IMR-90 (cell line): ENCODE measurements around the gene MRM2. TPM values are rescaled to one million over a fixed set of nuclear protein-coding genes. Genes with fewer than 3 reads are reported as not detected.

Experiments
- ATAC-seq: fragments of 200-7000 bp; cut with Tn5 transposase; 2 replicates; pipeline ENCODE4 v1.9.1; 2020; ENCODE audit warnings: low read depth, mild to moderate bottlenecking, moderate library complexity
- BruUV-seq: library from RNA; stranded (reverse); fragments of 400-500 nt; replicated peaks from 2 replicates; lab custom pipeline; 2021; lab: Mats Ljungman, UMichigan
- CTCF ChIA-PET: fragments of 300-600 bp; formaldehyde crosslinking; extraction: SDS; loops from one replicate; lab custom pipeline; 2021; ENCODE audit warnings: antibody characterized with exemption; lab: Yijun Ruan, JAX
- POLR2A ChIA-PET: fragments of 300-600 bp; sonication (Branson Sonifier 250); formaldehyde crosslinking; loops from one replicate; lab custom pipeline; 2022; ENCODE audit warnings: antibody characterized with exemption; ENCODE audit not compliant: unreplicated experiment; lab: Charles Lee
- DNase-seq: peaks from one replicate; pipeline ENCODE4 v3.0.0; 2013
- H2AFZ ChIP-seq: replicated peaks from 2 replicates; pipeline ENCODE3; 2013; ENCODE audit warnings: low read length, mild to moderate bottlenecking; ENCODE audit not compliant: poor library complexity
- H2AK5ac ChIP-seq: 2 replicates; pipeline ENCODE4 v1.6.1; 2013; ENCODE audit warnings: low read depth, low read length, inconsistent platforms
- H2AK9ac ChIP-seq: replicated peaks from 2 replicates; pipeline ENCODE3; 2013; ENCODE audit warnings: mild to moderate bottlenecking, low read depth, low read length, moderate library complexity; ENCODE audit not compliant: poor library complexity
- H2BK120ac ChIP-seq: 2 replicates; pipeline ENCODE4 v1.6.1; 2013; ENCODE audit warnings: low read depth, low read length, inconsistent platforms
- H2BK15ac ChIP-seq: 3 replicates; pipeline ENCODE4 v1.6.1; 2013; ENCODE audit warnings: low read depth, low read length, inconsistent platforms
- H2BK20ac ChIP-seq: 2 replicates; pipeline ENCODE4 v1.6.1; 2013; ENCODE audit warnings: low read depth, mild to moderate bottlenecking, inconsistent platforms, low read length, moderate library complexity
- H2BK5ac ChIP-seq: 2 replicates; pipeline ENCODE4 v1.6.1; 2013; ENCODE audit warnings: mild to moderate bottlenecking, low read depth, low read length, inconsistent platforms; ENCODE audit not compliant: poor library complexity, severe bottlenecking
- H3K14ac ChIP-seq: replicated peaks from 2 replicates; pipeline ENCODE4 v1.6.1; 2013; ENCODE audit warnings: low read depth, low read length, inconsistent platforms
- H3K18ac ChIP-seq: 2 replicates; pipeline ENCODE4 v1.6.1; 2013; ENCODE audit warnings: low read depth, low read length, control low read depth
- H3K23ac ChIP-seq: 2 replicates; pipeline ENCODE4 v1.6.1; 2013; ENCODE audit warnings: low read depth, low read length, inconsistent platforms
- H3K27ac ChIP-seq: 2 replicates; pipeline ENCODE4 v1.5.1; 2013; ENCODE audit warnings: mild to moderate bottlenecking, control low read depth, low read length; ENCODE audit not compliant: insufficient read depth
- H3K27me3 ChIP-seq: 2 replicates; pipeline ENCODE4 v1.6.1; 2013; ENCODE audit warnings: low read length; ENCODE audit not compliant: control insufficient read depth, insufficient read depth
- H3K36me3 ChIP-seq: 2 replicates; pipeline ENCODE4 v1.6.1; 2013; ENCODE audit warnings: low read length, mixed read lengths; ENCODE audit not compliant: control insufficient read depth, insufficient read depth
- H3K4ac ChIP-seq: 2 replicates; pipeline ENCODE4 v1.6.1; 2013; ENCODE audit warnings: low read depth, low read length, inconsistent platforms
- H3K4me1 ChIP-seq: 2 replicates; pipeline ENCODE4 v1.6.1; 2013; ENCODE audit warnings: low read length, mixed read lengths; ENCODE audit not compliant: control insufficient read depth, insufficient read depth
- H3K4me2 ChIP-seq: 2 replicates; pipeline ENCODE4 v1.6.1; 2013; ENCODE audit warnings: low read depth, mild to moderate bottlenecking, control low read depth, low read length, moderate library complexity
- H3K4me3 ChIP-seq: 2 replicates; pipeline ENCODE4 v1.5.1; 2013; ENCODE audit warnings: low read depth, mild to moderate bottlenecking, control low read depth, low read length, moderate library complexity; ENCODE audit not compliant: insufficient read depth
- H3K56ac ChIP-seq: 2 replicates; pipeline ENCODE4 v1.6.1; 2013; ENCODE audit warnings: low read length, inconsistent platforms; ENCODE audit not compliant: insufficient read depth; ENCODE audit errors: extremely low read depth
- H3K79me1 ChIP-seq, 2 experiments: 2 replicates each; pipeline ENCODE4 v1.6.1; 2013; ENCODE audit warnings: low read length in 2 of 2, inconsistent platforms in 1 of 2, low read depth in 1 of 2
- H3K9ac ChIP-seq: 2 replicates; pipeline ENCODE4 v1.6.1; 2013; ENCODE audit warnings: low read depth, low read length, control low read depth
- H3K9me1 ChIP-seq: 2 replicates; pipeline ENCODE4 v1.6.1; 2013; ENCODE audit warnings: low read length, inconsistent platforms; ENCODE audit not compliant: insufficient read depth
- H3K9me3 ChIP-seq: 2 replicates; pipeline ENCODE4 v1.6.1; 2013; ENCODE audit warnings: low read length; ENCODE audit not compliant: control insufficient read depth, insufficient read depth
- H4K20me1 ChIP-seq: 2 replicates; pipeline ENCODE4 v1.6.1; 2013; ENCODE audit warnings: low read length, inconsistent platforms; ENCODE audit not compliant: insufficient read depth
- H4K5ac ChIP-seq: 2 replicates; pipeline ENCODE4 v1.6.1; 2013; ENCODE audit warnings: mild to moderate bottlenecking, low read depth, low read length, control low read depth
- H4K8ac ChIP-seq, 2 experiments: 2 replicates each; pipeline ENCODE4 v1.6.1; 2013; ENCODE audit warnings: low read depth in 2 of 2, low read length in 2 of 2, control low read depth in 1 of 2, inconsistent platforms in 1 of 2
- H4K91ac ChIP-seq: 2 replicates; pipeline ENCODE4 v1.6.1; 2013; ENCODE audit warnings: low read depth, low read length, inconsistent platforms; ENCODE audit not compliant: insufficient read depth
- BHLHE40 ChIP-seq: fragments of 150-350 bp; IDR thresholded peaks from 2 replicates; pipeline ENCODE4 v1.6.1; 2016; ENCODE audit warnings: mild to moderate bottlenecking, low read depth, low read length
- CTCF ChIP-seq: conservative IDR thresholded peaks from 2 replicates; pipeline ENCODE4 v1.5.1; 2012; ENCODE audit warnings: mild to moderate bottlenecking, low read depth, low read length, improper control_type of control experiment
- MAFK ChIP-seq: IDR thresholded peaks from 2 replicates; pipeline ENCODE4 v1.6.1; 2012; ENCODE audit warnings: low read depth, low read length, improper control_type of control experiment
- MAZ ChIP-seq: IDR thresholded peaks from 2 replicates; pipeline ENCODE4 v1.6.1; 2012; ENCODE audit warnings: low read depth, mild to moderate bottlenecking, low read length, improper control_type of control experiment, moderate library complexity, borderline replicate concordance
- RAD21 ChIP-seq: IDR thresholded peaks from 2 replicates; pipeline ENCODE4 v1.6.1; 2012; ENCODE audit warnings: low read length, improper control_type of control experiment
- SMC3 ChIP-seq: fragments of 150-350 bp; IDR thresholded peaks from 2 replicates; pipeline ENCODE4 v1.6.1; 2016; ENCODE audit warnings: low read depth, mild to moderate bottlenecking, antibody characterized with exemption, low read length, moderate library complexity
- WGBS, 2 experiments: methylation state at CpG; one replicate each; pipeline versions ENCODE4 v1.1.5 to v1.1.7; 2013; ENCODE audit warnings: missing lambda C conversion rate in 2 of 2; ENCODE audit not compliant: insufficient read length in 1 of 2; ENCODE audit errors: extremely low coverage in 2 of 2; 5-methylcytosine and 5-hydroxymethylcytosine counted together
- dilution Hi-C: fragments of 300-500 bp; cut with HindIII; formaldehyde crosslinking; loops from one replicate; pipeline ENCODE4 v1.14.3; 2018; ENCODE audit warnings: low sequenced_read_pairs; ENCODE audit not compliant: unreplicated experiment
- in situ Hi-C: fragments of 300-500 bp; cut with MboI; formaldehyde crosslinking; loops from 3 replicates; pipeline ENCODE4 v1.14.3; 2019; ENCODE audit warnings: low sequenced_read_pairs, inconsistent platforms, mixed read lengths
- intact Hi-C: fragments of 100-400 bp; cut with micrococcal nuclease; formaldehyde crosslinking; loops from 2 replicates; pipeline ENCODE4 v1.10.0; 2022
- polyA plus RNA-seq, 3 experiments: library from polyadenylated mRNA; depleted of rRNA; stranded (reverse); fragments of >200 nt; gene quantifications; 2 replicates each; pipeline ENCODE4 v1.2.3, GENCODE V29; 2012; ENCODE audit warnings: low replicate concordance in 1 of 3
- total RNA-seq: library from RNA; depleted of rRNA; stranded (reverse); fragments of >200 nt; gene quantifications from 2 replicates; pipeline ENCODE4 v1.2.3, GENCODE V29; 2012

The MRM2 gene
- total and polyA plus RNA-seq, 2 of the 4 experiments (the other 2 are of a cell fraction): 19.1 to 23.8 TPM

- Histone ChIP-seq H2AK5ac (no peak overlapping the region; the same call in 1 of the 2 replicates), H2BK15ac (no peak overlapping the region), H4K8ac (no peak overlapping the region), H3K23ac (no peak overlapping the region), H3K4me3 (no peak overlapping the region), H2AK9ac (peak overlapping the region; percentile 68), H2AFZ (peak overlapping the region; percentile 55), H4K20me1 (peaks cover 6% of the 10 kb centered on the region; the same call in 1 of the 2 replicates), H2BK20ac (no peak overlapping the region), H2BK5ac (no peak overlapping the region), H3K27me3 (no peaks in the 10 kb centered on the region), H3K79me1 (peaks cover 0 to 11% of the 10 kb centered on the region in 2 experiments; a peak in 2 of 4 replicates), H3K36me3 (peaks cover 35% of the 10 kb centered on the region), H3K9me3 (no peaks in the 10 kb centered on the region), H3K4ac (no peak overlapping the region), H2BK120ac (no peak overlapping the region), H3K4me2 (no peak overlapping the region), H3K14ac (no peak overlapping the region), H3K9ac (no peak overlapping the region), H3K27ac (no peak overlapping the region), H3K56ac (no peak overlapping the region), H3K4me1 (peaks cover 9% of the 10 kb centered on the region), H3K9me1 (peaks cover 13% of the 10 kb centered on the region), H4K91ac (no peak overlapping the region), H3K18ac (no peak overlapping the region), H4K5ac (no peak overlapping the region)
- POLR2A ChIA-PET: interaction anchor here (0.6 kb wide), 1 partner anchor 62 kb away, joined by 3 read pairs; no protein-coding TSS in a partner anchor
- ATAC-seq (peak; percentile 94), DNase-seq (peak; percentile 68)
- CTCF ChIA-PET: no interaction called here
- intact Hi-C loops: loop anchor here (1.0 to 10.0 kb wide), 3 partner anchors 105 to 630 kb away; no protein-coding TSS in a partner anchor
- dilution Hi-C loops: no loop called here
- TF ChIP-seq BHLHE40 (no peak), RAD21 (peak; percentile 96), MAZ (no peak), SMC3 (peak; percentile 93), CTCF (peak; percentile 87), MAFK (no peak)
- no TSS peak for BruUV-seq
- in situ Hi-C loops: loop anchor here (10.0 kb wide), 1 partner anchor 635 kb away; the partner anchor contains the start of gene PSMG3
- WGBS, 2 experiments: 73% methylated on average over 11 of the region's 21 CpGs; no CpG with 5 or more reads in 1 of the 2 experiments
These were observed 32.7 kb downstream of the MRM2 start for GRCh38 chr7:2209146-2209960.
